GM23338 (cell line): ENCODE data around the gene THBS4. TPM values are rescaled to one million over a fixed set of nuclear protein-coding genes. Genes with fewer than 3 reads are reported as not detected.

ENCODE experiments used
- ATAC-seq: fragments of 200-7000 bp; cut with Tn5 transposase; 3 replicates; pipeline ENCODE4 v1.9.1; 2020
- DNase-seq: peaks from one replicate; pipeline ENCODE4 v3.0.0-alpha.2; 2015; ENCODE audit warnings: low spot score
- H2AFZ ChIP-seq: fragments of 200-600 bp; sonication (generic); 2 replicates; pipeline ENCODE4 v1.8.0; 2016; ENCODE audit warnings: antibody characterized with exemption, mild to moderate bottlenecking, moderate library complexity
- H3F3A ChIP-seq: fragments of 200-600 bp; sonication (generic); replicated peaks from 2 replicates; pipeline ENCODE4 v1.8.0; 2017; ENCODE audit warnings: antibody characterized with exemption, mixed run types, low read depth
- H3K27ac ChIP-seq: fragments of 200-600 bp; sonication (generic); 2 replicates; pipeline ENCODE4 v1.6.1; 2016; ENCODE audit warnings: low read depth
- H3K27me3 ChIP-seq: fragments of 200-600 bp; sonication (generic); 2 replicates; pipeline ENCODE4 v1.8.0; 2016; ENCODE audit warnings: mild to moderate bottlenecking, mixed run types, moderate library complexity; ENCODE audit not compliant: insufficient read depth
- H3K36me3 ChIP-seq: fragments of 200-600 bp; sonication (generic); 2 replicates; pipeline ENCODE4 v1.8.0; 2016; ENCODE audit warnings: mild to moderate bottlenecking; ENCODE audit not compliant: insufficient read depth
- H3K4me1 ChIP-seq: fragments of 200-600 bp; sonication (generic); 2 replicates; pipeline ENCODE4 v1.8.0; 2016; ENCODE audit warnings: mild to moderate bottlenecking, moderate library complexity; ENCODE audit not compliant: insufficient read depth
- H3K4me2 ChIP-seq: fragments of 200-600 bp; sonication (generic); 2 replicates; pipeline ENCODE4 v1.7.1; 2017; ENCODE audit warnings: mixed run types
- H3K4me3 ChIP-seq: fragments of 200-600 bp; sonication (generic); 2 replicates; pipeline ENCODE4 v1.6.1; 2016; ENCODE audit warnings: mixed run types
- H3K79me2 ChIP-seq: fragments of 200-600 bp; sonication (generic); replicated peaks from 2 replicates; pipeline ENCODE4 v1.8.0; 2017; ENCODE audit warnings: mild to moderate bottlenecking; ENCODE audit not compliant: insufficient read depth
- H3K9me2 ChIP-seq: fragments of 200-600 bp; sonication (generic); 2 replicates; pipeline ENCODE4 v1.8.0; 2017; ENCODE audit not compliant: insufficient read depth
- H4K20me1 ChIP-seq: fragments of 200-600 bp; sonication (generic); replicated peaks from 2 replicates; pipeline ENCODE4 v1.8.0; 2017; ENCODE audit warnings: mild to moderate bottlenecking; ENCODE audit not compliant: insufficient read depth
- H3K27ac Mint-ChIP-seq: 2 replicates; pipeline ENCODE4 v1.8.0; 2020; ENCODE audit warnings: inconsistent platforms, mild to moderate bottlenecking, moderate library complexity, mixed read lengths
- H3K27me3 Mint-ChIP-seq: 3 replicates; pipeline ENCODE4 v1.8.0; 2022; ENCODE audit warnings: low read depth, mild to moderate bottlenecking, moderate library complexity, mixed read lengths, inconsistent platforms; ENCODE audit not compliant: insufficient read depth, poor library complexity
- H3K36me3 Mint-ChIP-seq: 3 replicates; pipeline ENCODE4 v1.8.0; 2021; ENCODE audit warnings: low read depth, mild to moderate bottlenecking, inconsistent platforms, moderate library complexity, mixed read lengths
- H3K4me1 Mint-ChIP-seq: 3 replicates; pipeline ENCODE4 v1.8.0; 2020; ENCODE audit warnings: mild to moderate bottlenecking, inconsistent platforms, mixed read lengths
- H3K4me3 Mint-ChIP-seq: 3 replicates; pipeline ENCODE4 v1.8.0; 2021; ENCODE audit warnings: moderate library complexity, mild to moderate bottlenecking, inconsistent platforms, mixed read lengths
- H3K9me3 Mint-ChIP-seq: 3 replicates; pipeline ENCODE4 v1.8.0; 2020; ENCODE audit warnings: moderate library complexity, mild to moderate bottlenecking, inconsistent platforms, mixed read lengths
- POLR2AphosphoS5 ChIP-seq: IDR thresholded peaks from 2 replicates; pipeline ENCODE4 v1.6.1; 2016; ENCODE audit warnings: antibody characterized with exemption, low read depth
- REST ChIP-seq: IDR thresholded peaks from one replicate; pipeline ENCODE4 v1.6.1; 2018; ENCODE audit warnings: antibody characterized with exemption; ENCODE audit not compliant: unreplicated experiment
- STAT1 ChIP-seq: IDR thresholded peaks from one replicate; pipeline ENCODE4 v1.6.1; 2016; ENCODE audit warnings: antibody characterized with exemption; ENCODE audit not compliant: unreplicated experiment
- ZNF331 ChIP-seq: fragments of 250-450 bp; sonication (Bioruptor Pico); IDR thresholded peaks from 2 replicates; pipeline ENCODE4 v1.5.0; 2020; ENCODE audit warnings: low read depth, mild to moderate bottlenecking, moderate library complexity
- ZNF462 ChIP-seq: fragments of 250-450 bp; sonication (Bioruptor Pico); IDR thresholded peaks from 2 replicates; pipeline ENCODE4 v1.5.0; 2020; ENCODE audit warnings: mild to moderate bottlenecking, moderate library complexity
- polyA plus RNA-seq: library from polyadenylated mRNA; unstranded; fragments of >200 nt; fragmentation: Nextera tagmentation; extraction: Ambion mirVana; gene quantifications from 2 replicates; pipeline ENCODE4 v1.2.1, GENCODE V29; 2016
- total RNA-seq: library from RNA; depleted of rRNA; stranded (reverse); fragments of >200 nt; shearing (Covaris generic); gene quantifications from 2 replicates; pipeline ENCODE4 v1.2.3, GENCODE V29; 2014

THBS4 gene
- total and polyA plus RNA-seq, 2 experiments from 2014 or later: 14.0 to 23.2 TPM

GRCh38 chr5:80036615-80037014 lies 1.5 kb downstream of the THBS4 start:
- no peak for TF ChIP-seq POLR2AphosphoS5
- TF ChIP-seq REST: no peak
- TF ChIP-seq STAT1: no peak
- no peak for TF ChIP-seq ZNF462 (CRISPR knock-in tag)
- no peak for TF ChIP-seq ZNF331 (CRISPR knock-in tag)
- H3K27me3 ChIP-seq: peaks cover 45% of the 10 kb centered on the region
- no peaks in the 10 kb centered on the region for H3K9me2 ChIP-seq
- peaks cover 4% of the 10 kb centered on the region; the same call in 1 of the 2 replicates for H3F3A ChIP-seq
- no peak overlapping the region for H3K4me3 ChIP-seq
- Mint-ChIP-seq H3K27me3 (peaks cover 28% of the 10 kb centered on the region), H3K36me3 (no peaks in the 10 kb centered on the region), H3K4me3 (no peak overlapping the region), H3K4me1 (peaks cover 16% of the 10 kb centered on the region; the same call in 2 of the 3 replicates), H3K27ac (no peak overlapping the region), H3K9me3 (no peaks in the 10 kb centered on the region)
- H3K4me1 ChIP-seq: peaks cover 8% of the 10 kb centered on the region; the same call in 1 of the 2 replicates
- H3K36me3 ChIP-seq: no peaks in the 10 kb centered on the region
- H3K79me2 ChIP-seq: no peaks in the 10 kb centered on the region
- H4K20me1 ChIP-seq: no peaks in the 10 kb centered on the region
- DNase-seq (no peak), ATAC-seq (no peak)
- no peak overlapping the region for H3K27ac ChIP-seq
- H3K4me2 ChIP-seq: peak overlapping the region; percentile 81; the same call in 1 of the 2 replicates
- no peak overlapping the region for H2AFZ ChIP-seq
